GM19438 (cell line): ENCODE measurements around the gene GMEB2.

Experiments
- ATAC-seq: cut with Tn5 transposase; IDR thresholded peaks from one replicate; pipeline ENCODE4 v1.9.1; 2021; ENCODE audit warnings: low read depth; ENCODE audit not compliant: unreplicated experiment

GMEB2 gene

GRCh38 chr20:63591147-63591533, 35.8 kb downstream of the GMEB2 start:
- no peak for ATAC-seq

GRCh38 chr20:63590218-63591146, 36.4 kb downstream of the GMEB2 start:
- no peak for ATAC-seq

- ATAC-seq, result no peak
These were observed 37.4 kb downstream of the GMEB2 start for GRCh38 chr20:63589261-63590217.

GRCh38 chr20:63588641-63589041, 38.3 kb downstream of the GMEB2 start:
- ATAC-seq, result no peak

- ATAC-seq, result no peak
These were observed 38.9 kb downstream of the GMEB2 start for GRCh38 chr20:63587776-63588591.

GRCh38 chr20:63587256-63587655, 39.6 kb downstream of the GMEB2 start:
- no peak for ATAC-seq

- no peak for ATAC-seq
These were observed 40.1 kb downstream of the GMEB2 start for GRCh38 chr20:63586797-63587196.

- ATAC-seq, result no peak
These were observed 41.0 kb downstream of the GMEB2 start for GRCh38 chr20:63585616-63586565.

- ATAC-seq, result no peak
These were observed 44.4 kb downstream of the GMEB2 start for GRCh38 chr20:63582382-63583063.

- no peak for ATAC-seq
These were observed 46.0 kb downstream of the GMEB2 start for GRCh38 chr20:63580796-63581461.

- ATAC-seq, result no peak
These were observed 47.7 kb downstream of the GMEB2 start for GRCh38 chr20:63579017-63579694.

GRCh38 chr20:63578224-63579016, 48.5 kb downstream of the GMEB2 start:
- no peak for ATAC-seq

GRCh38 chr20:63577317-63577894, 49.5 kb downstream of the GMEB2 start:
- no peak for ATAC-seq

GRCh38 chr20:63576311-63576710, 50.6 kb downstream of the GMEB2 start:
- no peak for ATAC-seq

- ATAC-seq, result no peak
These were observed 51.8 kb downstream of the GMEB2 start for GRCh38 chr20:63574829-63575743.
